Activated effector memory CD4-positive, alpha-beta T cell treated with Interleukin-2 at 50 U/mL for 16 hours (primary cell): ENCODE data around the gene THAP11.

Source experiments
- DNase-seq: peaks from one replicate; pipeline ENCODE4 v3.0.0-alpha.2; 2020

The THAP11 gene

GRCh38 chr16:67864594-67864993 is 22.5 kb downstream of the THAP11 start:
- DNase-seq: no peak

GRCh38 chr16:67865318-67865717 is 23.2 kb downstream of the THAP11 start:
- DNase-seq: no peak

- DNase-seq: no peak
Observed at GRCh38 chr16:67868290-67868689, 26.2 kb downstream of the THAP11 start.

GRCh38 chr16:67869653-67870052 is 27.5 kb downstream of the THAP11 start:
- no peak for DNase-seq

- DNase-seq: no peak
Observed at GRCh38 chr16:67871256-67871655, 29.1 kb downstream of the THAP11 start.

DNA sequence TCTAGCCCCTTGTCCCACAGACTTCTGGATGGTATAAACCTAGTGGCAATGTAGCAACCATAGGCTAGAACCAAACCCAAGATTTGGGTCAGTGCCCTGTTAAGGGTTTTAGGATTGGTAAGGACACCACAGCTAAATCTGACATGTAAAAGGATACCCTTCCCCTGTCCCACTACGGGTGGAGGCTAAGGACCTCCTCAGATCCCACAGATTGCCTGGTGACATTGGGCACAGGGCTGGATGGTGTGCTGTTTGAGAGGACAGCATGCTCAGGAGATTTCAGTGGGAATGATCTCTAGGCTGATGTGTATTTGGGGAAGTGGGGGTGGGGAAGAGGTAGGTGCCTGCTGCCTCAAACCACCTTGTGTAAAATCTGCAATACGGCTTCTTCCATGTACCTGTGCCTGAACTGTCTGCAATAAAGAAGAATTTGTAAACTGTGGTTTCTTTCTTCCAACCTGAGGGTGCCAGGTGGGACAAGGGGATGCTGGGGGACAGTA is 30.1 kb downstream of the THAP11 start:
- DNase-seq: no peak

- DNase-seq: peak; percentile 84
Observed at GRCh38 chr16:67872631-67873434, 30.7 kb downstream of the THAP11 start, which contains the start of gene EDC4. Gene EDC4 (plus strand): TSS chr16:67873052. CDS start chr16:67873262, 210 bp downstream.

DNA sequence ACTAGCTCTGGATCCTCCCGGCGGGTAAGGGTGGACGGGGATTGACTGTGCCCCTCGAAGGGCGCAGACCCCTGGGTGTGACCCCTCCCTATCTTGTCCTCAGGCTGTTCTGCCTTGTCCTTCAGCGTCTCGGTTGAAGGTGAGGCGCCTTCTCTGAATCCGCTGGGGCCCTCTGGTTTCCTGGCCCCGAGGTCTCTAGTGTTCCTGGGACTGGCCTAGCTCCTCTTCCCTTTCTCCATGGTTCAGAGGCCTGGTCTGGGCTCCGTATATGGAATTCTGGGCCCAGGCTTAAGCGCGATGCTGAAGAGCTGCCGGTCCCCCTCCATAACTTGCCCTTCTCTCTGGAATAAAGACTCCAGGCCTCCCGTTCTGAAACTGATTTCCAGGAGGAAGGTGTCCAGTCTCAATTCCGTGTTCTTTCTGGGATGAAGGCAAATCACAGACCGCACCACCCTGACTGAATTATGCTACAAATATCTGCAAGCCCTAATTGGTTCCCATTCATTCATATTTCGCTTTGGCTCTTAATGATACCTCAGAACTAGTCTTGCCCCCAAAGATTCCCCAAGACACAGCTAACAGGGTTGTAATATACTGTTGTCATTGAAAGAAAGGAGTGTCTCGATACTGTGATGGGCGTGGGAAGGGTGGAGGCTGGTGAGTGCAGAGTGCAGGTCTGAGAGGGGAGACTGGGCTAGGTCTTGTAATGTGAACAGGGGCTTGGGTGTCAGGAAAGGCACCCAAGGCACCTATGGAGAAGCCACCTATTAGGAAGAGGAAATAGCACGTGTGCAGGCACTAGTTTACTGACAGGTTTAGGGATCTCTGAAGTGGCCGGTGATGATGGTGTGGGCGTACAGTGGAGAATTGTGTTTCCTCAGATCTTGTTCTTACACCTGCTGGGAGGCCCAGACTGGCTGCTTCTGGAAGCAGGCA is 31.6 kb downstream of the THAP11 start:
- DNase-seq: no peak

GRCh38 chr16:67874372-67874771 is 32.3 kb downstream of the THAP11 start:
- no peak for DNase-seq

- no peak for DNase-seq
Observed at GRCh38 chr16:67877064-67877463, 34.9 kb downstream of the THAP11 start.

- no peak for DNase-seq
Observed at GRCh38 chr16:67878232-67878631, 36.1 kb downstream of the THAP11 start.

DNA sequence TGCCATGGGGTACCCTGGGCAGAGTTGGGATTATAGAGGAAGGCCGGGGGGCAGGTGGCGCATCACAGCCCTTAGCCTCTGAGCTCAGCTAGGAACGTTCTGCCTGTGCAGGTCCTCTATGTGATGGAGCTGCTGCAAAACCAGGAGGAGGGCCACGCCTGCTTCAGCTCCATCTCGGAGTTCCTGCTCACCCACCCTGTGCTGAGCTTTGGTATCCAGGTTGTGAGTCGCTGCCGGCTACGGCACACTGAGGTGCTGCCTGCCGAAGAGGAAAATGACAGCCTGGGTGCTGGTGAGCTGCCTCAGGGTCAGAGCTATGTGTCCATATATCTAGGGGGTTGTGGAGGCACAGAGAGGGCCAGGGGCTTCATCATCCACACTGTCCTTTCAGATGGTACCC is 36.7 kb downstream of the THAP11 start:
- no peak for DNase-seq

DNA sequence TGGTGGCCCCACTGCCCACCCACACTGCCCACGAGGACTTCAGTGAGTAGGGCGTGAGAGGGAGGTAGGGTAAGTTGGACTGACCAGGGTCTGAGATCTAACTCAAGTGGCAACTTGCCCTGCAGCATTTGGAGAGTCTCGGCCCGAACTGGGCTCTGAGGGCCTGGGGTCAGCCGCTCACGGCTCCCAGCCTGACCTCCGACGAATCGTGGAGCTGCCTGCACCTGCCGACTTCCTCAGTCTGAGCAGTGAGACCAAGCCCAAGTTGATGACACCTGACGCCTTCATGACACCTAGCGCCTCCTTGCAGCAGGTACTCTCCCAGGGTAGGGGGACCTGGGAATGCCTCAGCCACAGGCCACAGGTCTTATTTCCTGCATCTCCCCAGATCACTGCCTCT is 37.3 kb downstream of the THAP11 start:
- DNase-seq: no peak

DNA sequence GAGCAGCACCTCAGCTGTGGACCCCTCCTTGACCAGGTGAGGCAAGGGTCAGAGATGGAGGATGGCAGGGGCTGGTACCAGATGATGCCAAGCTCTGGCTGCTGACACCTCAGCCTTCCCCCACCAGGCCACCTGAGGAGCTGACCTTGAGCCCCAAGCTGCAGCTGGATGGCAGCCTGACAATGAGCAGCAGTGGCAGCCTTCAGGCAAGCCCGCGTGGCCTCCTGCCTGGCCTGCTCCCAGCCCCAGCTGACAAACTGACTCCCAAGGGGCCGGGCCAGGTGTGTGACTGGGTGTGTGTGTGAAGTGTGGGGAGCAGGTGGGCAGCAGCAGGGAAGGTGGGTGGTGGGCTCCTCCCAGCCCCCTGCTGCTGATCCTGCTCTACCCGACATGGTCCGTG is 37.8 kb downstream of the THAP11 start:
- no peak for DNase-seq

DNA sequence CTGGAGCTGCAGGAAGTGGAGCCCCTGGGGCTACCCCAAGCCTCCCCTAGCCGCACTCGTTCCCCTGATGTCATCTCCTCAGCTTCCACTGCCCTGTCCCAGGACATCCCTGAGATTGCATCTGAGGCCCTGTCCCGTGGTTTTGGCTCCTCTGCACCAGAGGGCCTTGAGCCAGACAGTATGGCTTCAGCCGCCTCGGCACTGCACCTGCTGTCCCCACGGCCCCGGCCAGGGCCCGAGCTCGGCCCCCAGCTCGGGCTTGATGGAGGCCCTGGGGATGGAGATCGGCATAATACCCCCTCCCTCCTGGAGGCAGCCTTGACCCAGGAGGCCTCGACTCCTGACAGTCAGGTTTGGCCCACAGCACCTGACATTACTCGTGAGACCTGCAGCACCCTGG is 38.5 kb downstream of the THAP11 start:
- DNase-seq: no peak

- DNase-seq: no peak
Observed at GRCh38 chr16:67881621-67882161, 39.6 kb downstream of the THAP11 start.

GRCh38 chr16:67882374-67883145 is 40.4 kb downstream of the THAP11 start:
- DNase-seq: no peak

DNA sequence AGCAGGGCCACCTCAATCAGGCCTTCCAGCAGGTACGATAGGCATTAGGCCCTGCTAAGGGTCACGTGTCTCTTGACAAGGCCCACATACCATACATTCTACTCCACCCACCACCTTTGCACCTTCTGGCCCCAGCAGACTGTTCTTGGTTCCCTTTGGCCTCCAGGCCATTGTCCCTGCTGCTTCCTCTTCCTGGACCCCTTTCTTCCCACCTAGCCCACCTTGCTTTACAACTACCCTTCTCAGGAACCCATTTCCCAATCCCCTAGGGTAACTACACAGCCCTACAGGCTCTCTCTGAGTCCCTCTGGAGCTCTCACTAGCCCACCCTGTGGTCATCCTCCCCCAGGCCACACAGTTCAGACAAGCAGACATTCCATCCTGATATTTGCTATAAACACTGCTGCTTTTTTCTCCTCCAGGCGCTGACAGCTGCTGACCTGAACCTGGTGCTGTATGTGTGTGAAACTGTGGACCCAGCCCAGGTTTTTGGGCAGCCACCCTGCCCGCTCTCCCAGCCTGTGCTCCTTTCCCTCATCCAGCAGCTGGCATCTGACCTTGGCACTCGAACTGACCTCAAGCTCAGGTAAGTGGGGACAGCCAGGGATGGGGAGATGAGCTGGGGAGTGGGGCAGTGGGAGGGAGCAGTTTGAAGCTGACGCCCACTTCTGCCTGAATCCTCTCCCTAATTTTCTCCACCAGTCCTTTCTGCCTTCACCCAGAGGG is 41.2 kb downstream of the THAP11 start:
- no peak for DNase-seq

- peak; percentile 56 for DNase-seq
Observed at GRCh38 chr16:67883872-67884261, 41.7 kb downstream of the THAP11 start.

DNA sequence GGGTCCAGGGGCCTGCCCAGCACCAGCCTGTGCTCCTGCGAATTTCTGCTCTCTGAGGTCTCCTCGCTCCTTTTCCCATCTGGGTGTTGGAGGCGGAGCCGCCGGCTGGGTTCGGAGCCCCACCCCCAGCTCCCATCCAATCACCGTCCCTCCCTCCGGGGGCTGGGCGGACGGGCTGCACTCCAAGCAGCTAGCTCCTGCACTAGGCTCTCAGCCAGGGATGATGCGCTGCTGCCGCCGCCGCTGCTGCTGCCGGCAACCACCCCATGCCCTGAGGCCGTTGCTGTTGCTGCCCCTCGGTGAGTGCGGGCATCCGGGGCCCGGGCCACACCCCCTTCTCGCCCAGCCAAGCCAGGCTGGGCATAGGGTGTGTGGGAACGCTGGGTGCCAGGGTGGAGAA is 42.6 kb downstream of the THAP11 start, which contains the start of gene NRN1L:
NRN1L (plus strand) TSS at position 202 of the 400 bp plus-strand sequence; CDS start at position 221, 19 bp downstream.
- no peak for DNase-seq

DNA sequence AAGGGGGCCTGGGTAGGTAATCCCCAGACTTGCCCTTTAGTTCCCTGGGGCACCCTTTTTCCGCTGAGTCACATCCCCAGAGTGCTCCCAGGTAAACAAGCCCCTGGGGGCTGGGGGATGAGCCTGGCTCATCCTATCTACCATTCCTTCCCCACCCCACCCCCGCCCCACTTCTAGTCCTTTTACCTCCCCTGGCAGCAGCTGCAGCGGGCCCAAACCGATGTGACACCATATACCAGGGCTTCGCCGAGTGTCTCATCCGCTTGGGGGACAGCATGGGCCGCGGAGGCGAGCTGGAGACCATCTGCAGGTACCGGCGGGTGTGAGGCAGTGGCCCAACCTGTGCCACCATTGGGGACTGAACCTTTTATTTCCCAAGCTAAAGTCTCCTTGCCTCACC is 43.4 kb downstream of the THAP11 start:
- no peak for DNase-seq

GRCh38 chr16:67885976-67886375 is 43.9 kb downstream of the THAP11 start:
- DNase-seq: no peak
